NCI-H1694 (cell line): ENCODE measurements around the gene ZNF385A.

Experiments used
- DNase-seq: peaks from one replicate; lab custom pipeline; 2025; lab: John Stamatoyannopoulos, UW

ZNF385A gene

GRCh38 chr12:54415221-54415929, 30.8 kb upstream of the ZNF385A start:
- no peak for DNase-seq

- no peak for DNase-seq
Measured at GRCh38 chr12:54413284-54414190, 29.0 kb upstream of the ZNF385A start.

GRCh38 chr12:54412786-54413185, 28.3 kb upstream of the ZNF385A start:
- no peak for DNase-seq

GRCh38 chr12:54412348-54412747, 27.8 kb upstream of the ZNF385A start:
- DNase-seq: no peak

- no peak for DNase-seq
Measured at GRCh38 chr12:54411391-54412241, 27.1 kb upstream of the ZNF385A start.

GRCh38 chr12:54409267-54409666, 24.7 kb upstream of the ZNF385A start:
- no peak for DNase-seq

GRCh38 chr12:54407183-54407905, 22.8 kb upstream of the ZNF385A start:
- no peak for DNase-seq

- DNase-seq: no peak
Measured at GRCh38 chr12:54405573-54405972, 21.0 kb upstream of the ZNF385A start.

- no peak for DNase-seq
Measured at GRCh38 chr12:54405106-54405505, 20.6 kb upstream of the ZNF385A start.

GRCh38 chr12:54404061-54405004, 19.8 kb upstream of the ZNF385A start:
- DNase-seq: peak; percentile 48

- no peak for DNase-seq
Measured at GRCh38 chr12:54401119-54401518, 16.6 kb upstream of the ZNF385A start.

- DNase-seq: peak; percentile 57
Measured at GRCh38 chr12:54398995-54399793, 14.7 kb upstream of the ZNF385A start.

- DNase-seq: no peak
Measured at GRCh38 chr12:54398218-54398617, 13.7 kb upstream of the ZNF385A start.

- no peak for DNase-seq
Measured at GRCh38 chr12:54397157-54397556, 12.6 kb upstream of the ZNF385A start.

GRCh38 chr12:54395545-54395944, 11.0 kb upstream of the ZNF385A start:
- no peak for DNase-seq

- no peak for DNase-seq
Measured at GRCh38 chr12:54394986-54395385, 10.5 kb upstream of the ZNF385A start.

- peak; percentile 70 for DNase-seq
Measured at GRCh38 chr12:54394281-54394719, 9.8 kb upstream of the ZNF385A start.

GRCh38 chr12:54393743-54394142, 9.2 kb upstream of the ZNF385A start:
- DNase-seq: no peak

- no peak for DNase-seq
Measured at GRCh38 chr12:54393207-54393609, 8.7 kb upstream of the ZNF385A start.
